HepG2 (cell line): Measurements from ENCODE around the gene PIP4K2B. TPM values are rescaled to one million over a fixed set of nuclear protein-coding genes. Genes with fewer than 3 reads are reported as not detected.

Experiments used
- ADNP ChIP-seq: sonication (generic); formaldehyde crosslinking; IDR thresholded peaks from 2 replicates; pipeline ENCODE4 v1.4.0; 2020; ENCODE audit warnings: missing genetic modification reagents
- FOSL1 ChIP-seq: sonication (generic); formaldehyde crosslinking; IDR thresholded peaks from 2 replicates; pipeline ENCODE4 v1.9.0; 2021; ENCODE audit warnings: missing genetic modification reagents, borderline replicate concordance
- GABPB1 ChIP-seq: IDR thresholded peaks from 2 replicates; pipeline ENCODE4 v1.6.1; 2016; ENCODE audit warnings: mild to moderate bottlenecking, missing genetic modification reagents, moderate library complexity, missing compliant biosample characterization
- HNF4A ChIP-seq: sonication (generic); formaldehyde crosslinking; IDR thresholded peaks from 2 replicates; pipeline ENCODE4 v1.4.0; 2020; ENCODE audit warnings: missing genetic modification reagents
- HOXD1 ChIP-seq: sonication (generic); formaldehyde crosslinking; IDR thresholded peaks from 2 replicates; pipeline ENCODE4 v1.5.0; 2020; ENCODE audit warnings: missing genetic modification reagents
- IRF2 ChIP-seq: IDR thresholded peaks from 2 replicates; pipeline ENCODE4 v1.6.1; 2018; ENCODE audit warnings: missing genetic modification reagents, missing compliant biosample characterization
- MIXL1 ChIP-seq: IDR thresholded peaks from 2 replicates; pipeline ENCODE4 v1.6.1; 2016
- NAIF1 ChIP-seq: sonication (generic); formaldehyde crosslinking; IDR thresholded peaks from 2 replicates; pipeline ENCODE4 v1.5.0; 2020; ENCODE audit warnings: mild to moderate bottlenecking, missing genetic modification reagents, borderline replicate concordance
- NBN ChIP-seq: fragments of 450-650 bp; conservative IDR thresholded peaks from 2 replicates; pipeline ENCODE4 v1.6.1; 2017
- NFYB ChIP-seq: sonication (generic); formaldehyde crosslinking; IDR thresholded peaks from 2 replicates; pipeline ENCODE4 v1.4.0; 2020; ENCODE audit warnings: missing genetic modification reagents
- PCBP2 ChIP-seq: fragments of 200-400 bp; formaldehyde crosslinking; optimal IDR thresholded peaks from 2 replicates; pipeline ENCODE3; 2018; ENCODE audit warnings: low read length, low read depth; ENCODE audit not compliant: poor library complexity, severe bottlenecking
- SNAPC2 ChIP-seq: sonication (generic); formaldehyde crosslinking; IDR thresholded peaks from 2 replicates; pipeline ENCODE4 v1.8.1; 2022; ENCODE audit warnings: mild to moderate bottlenecking, missing genetic modification reagents
- SOX13 ChIP-seq, 3 experiments: fragments of 450-650 bp in 1 of 3; sonication (generic) in 1 of 3; formaldehyde crosslinking in 1 of 3; IDR thresholded peaks in 2 of 3; conservative IDR thresholded peaks in 1 of 3; 2 replicates each; pipeline versions ENCODE4 v1.5.0 to v1.6.1; 2016 to 2020; ENCODE audit warnings: antibody characterized with exemption in 1 of 3, mild to moderate bottlenecking in 1 of 3, missing compliant biosample characterization in 1 of 3, missing genetic modification reagents in 1 of 3, moderate library complexity in 1 of 3
- ZFP36 ChIP-seq: fragments of 150-350 bp; IDR thresholded peaks from 2 replicates; pipeline ENCODE4 v1.6.1; 2018; ENCODE audit warnings: borderline replicate concordance, low read length, low read depth; ENCODE audit not compliant: partially characterized antibody
- ZNF101 ChIP-seq: sonication (generic); formaldehyde crosslinking; IDR thresholded peaks from 2 replicates; pipeline ENCODE4 v1.4.0; 2020; ENCODE audit warnings: mild to moderate bottlenecking, low read depth, missing genetic modification reagents, borderline replicate concordance
- ZNF138 ChIP-seq: sonication (generic); formaldehyde crosslinking; IDR thresholded peaks from 2 replicates; pipeline ENCODE4 v1.5.0; 2020; ENCODE audit warnings: mild to moderate bottlenecking, low read depth, missing genetic modification reagents
- ZNF224 ChIP-seq: sonication (generic); formaldehyde crosslinking; IDR thresholded peaks from 2 replicates; pipeline ENCODE4 v1.5.0; 2020; ENCODE audit warnings: mild to moderate bottlenecking, missing genetic modification reagents
- ZNF256 ChIP-seq: sonication (generic); formaldehyde crosslinking; conservative IDR thresholded peaks from 2 replicates; pipeline ENCODE4 v1.4.0; 2020; ENCODE audit warnings: missing genetic modification reagents
- ZNF563 ChIP-seq: sonication (generic); formaldehyde crosslinking; IDR thresholded peaks from 2 replicates; pipeline ENCODE4 v1.8.0; 2022; ENCODE audit warnings: mild to moderate bottlenecking, moderate library complexity, missing genetic modification reagents
- ZNF749 ChIP-seq: sonication (generic); formaldehyde crosslinking; IDR thresholded peaks from 2 replicates; pipeline ENCODE4 v1.8.0; 2022; ENCODE audit warnings: mild to moderate bottlenecking, missing genetic modification reagents, moderate library complexity, borderline replicate concordance
- polyA plus RNA-seq, 8 experiments: library from polyadenylated mRNA; depleted of rRNA in 3 of 8; stranded (reverse) in 7 of 8; unstranded in 1 of 8; fragments of >200 nt; fragmentation: Illumina TruSeq in 4 of 8; extraction: Trizol in 4 of 8; gene quantifications; 2 replicates each; pipeline versions ENCODE4 v1.2.1 to v1.2.3, GENCODE V29; 2011 to 2016; ENCODE audit warnings: low read depth in 4 of 8, missing spikeins in 1 of 8, mixed read lengths in 1 of 8; ENCODE audit not compliant: insufficient read depth in 1 of 8
- total RNA-seq, 5 experiments: library from RNA; depleted of rRNA; stranded (reverse); fragments of >200 nt; fragmentation: Illumina TruSeq; extraction: Trizol; gene quantifications; 2 replicates each; pipeline ENCODE4 v1.2.3, GENCODE V29; 2016; ENCODE audit warnings: low read depth in 1 of 5
- TF ChIP-seq, protein P1 (sequence below): sonication (generic); formaldehyde crosslinking; IDR thresholded peaks from 2 replicates; pipeline ENCODE4 v1.4.0; 2020; ENCODE audit warnings: missing genetic modification reagents, mild to moderate bottlenecking, borderline replicate concordance
- TF ChIP-seq, protein P2 (sequence below): sonication (generic); formaldehyde crosslinking; IDR thresholded peaks from 2 replicates; pipeline ENCODE4 v1.4.0; 2020; ENCODE audit warnings: low read depth, mild to moderate bottlenecking, missing genetic modification reagents
- TF ChIP-seq, protein P3 (sequence below): sonication (generic); formaldehyde crosslinking; IDR thresholded peaks from 2 replicates; pipeline ENCODE4 v1.4.0; 2020; ENCODE audit warnings: missing genetic modification reagents

PIP4K2B gene
- total and polyA plus RNA-seq, 2 of the 13 experiments (the other 11 are each of a cell fraction or from before 2014, with no cell fraction given), result 20.4 to 54.0 TPM

DNA sequence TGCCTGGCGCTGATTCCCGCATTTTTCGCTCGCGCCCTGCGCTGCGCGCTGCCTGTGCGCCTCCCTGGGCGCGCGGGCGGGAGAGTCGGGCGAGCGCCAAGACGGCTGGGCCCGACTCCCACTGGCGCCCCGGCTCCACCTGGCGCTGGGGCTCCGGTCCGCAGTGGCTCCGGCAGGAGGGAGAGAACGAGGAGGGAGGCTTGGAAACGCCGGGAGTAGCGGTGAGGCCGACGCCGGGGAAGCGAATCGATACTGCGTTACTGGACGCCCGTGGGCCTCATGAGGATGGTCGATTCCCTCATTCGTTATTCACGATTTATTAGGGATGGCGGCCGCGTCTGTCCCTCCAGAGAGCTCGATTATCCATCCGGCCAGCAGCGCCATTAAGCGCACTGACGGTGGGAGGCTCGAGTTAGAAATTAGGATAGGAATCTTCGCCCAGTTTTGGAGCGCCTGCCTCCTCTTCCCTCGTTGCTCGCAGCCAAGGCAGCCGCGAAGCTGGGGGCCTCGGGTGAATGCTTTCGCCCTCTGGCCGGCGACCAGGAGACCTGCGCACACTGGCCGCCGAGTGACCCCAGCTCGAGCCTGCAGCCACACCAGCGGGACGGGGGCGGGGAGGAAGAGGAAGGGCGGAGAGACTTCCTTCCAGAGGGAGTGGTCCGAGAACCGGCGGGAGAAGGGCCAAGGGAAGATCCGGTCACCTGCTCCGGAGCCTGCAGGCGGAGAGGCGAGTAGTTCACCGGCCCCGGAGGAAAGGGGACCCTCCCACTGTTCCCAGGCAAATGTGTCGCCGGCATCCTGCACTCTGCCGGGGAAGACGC, 49.9 kb downstream of the PIP4K2B start (continued):
- TF ChIP-seq ZNF101 (CRISPR knock-in tag) (no peak), GABPB1 (peak; percentile 90), NAIF1 (peak; percentile 12; the same call in 1 of the 2 replicates), ZNF563 (CRISPR knock-in tag) (peak; percentile 56; the same call in 1 of the 2 replicates), ZNF256 (peak; percentile 84; the same call in 1 of the 2 replicates), ZNF749 (peak; percentile 48), IRF2 (CRISPR knock-in tag) (no peak; the same call in 1 of the 2 replicates), FOSL1 (CRISPR knock-in tag) (no peak), NFYB (peak; percentile 39; the same call in 1 of the 2 replicates), MIXL1 (no peak; the same call in 1 of the 2 replicates), SNAPC2 (CRISPR knock-in tag) (peak; percentile 68), ZNF224 (CRISPR knock-in tag) (peak; percentile 71; the same call in 1 of the 2 replicates), NBN (no peak), ZFP36 (no peak), HNF4A (CRISPR knock-in tag) (no peak; the same call in 1 of the 2 replicates), ADNP (no peak; the same call in 1 of the 2 replicates), PCBP2 (no peak), SOX13 (IDR thresholded peaks at IDR 0.05) (no peak), SOX13 (CRISPR knock-in tag; conservative IDR thresholded peaks at IDR 0.05 in 1 of 2, IDR thresholded peaks at IDR 0.05 in 1 of 2) (peak in 1 of 2 experiments; percentile 51; a peak in 2 of 4 replicates), ZNF138 (CRISPR knock-in tag) (no peak; the same call in 1 of the 2 replicates), HOXD1 (peak; percentile 87)
- TF ChIP-seq, protein P1, sequence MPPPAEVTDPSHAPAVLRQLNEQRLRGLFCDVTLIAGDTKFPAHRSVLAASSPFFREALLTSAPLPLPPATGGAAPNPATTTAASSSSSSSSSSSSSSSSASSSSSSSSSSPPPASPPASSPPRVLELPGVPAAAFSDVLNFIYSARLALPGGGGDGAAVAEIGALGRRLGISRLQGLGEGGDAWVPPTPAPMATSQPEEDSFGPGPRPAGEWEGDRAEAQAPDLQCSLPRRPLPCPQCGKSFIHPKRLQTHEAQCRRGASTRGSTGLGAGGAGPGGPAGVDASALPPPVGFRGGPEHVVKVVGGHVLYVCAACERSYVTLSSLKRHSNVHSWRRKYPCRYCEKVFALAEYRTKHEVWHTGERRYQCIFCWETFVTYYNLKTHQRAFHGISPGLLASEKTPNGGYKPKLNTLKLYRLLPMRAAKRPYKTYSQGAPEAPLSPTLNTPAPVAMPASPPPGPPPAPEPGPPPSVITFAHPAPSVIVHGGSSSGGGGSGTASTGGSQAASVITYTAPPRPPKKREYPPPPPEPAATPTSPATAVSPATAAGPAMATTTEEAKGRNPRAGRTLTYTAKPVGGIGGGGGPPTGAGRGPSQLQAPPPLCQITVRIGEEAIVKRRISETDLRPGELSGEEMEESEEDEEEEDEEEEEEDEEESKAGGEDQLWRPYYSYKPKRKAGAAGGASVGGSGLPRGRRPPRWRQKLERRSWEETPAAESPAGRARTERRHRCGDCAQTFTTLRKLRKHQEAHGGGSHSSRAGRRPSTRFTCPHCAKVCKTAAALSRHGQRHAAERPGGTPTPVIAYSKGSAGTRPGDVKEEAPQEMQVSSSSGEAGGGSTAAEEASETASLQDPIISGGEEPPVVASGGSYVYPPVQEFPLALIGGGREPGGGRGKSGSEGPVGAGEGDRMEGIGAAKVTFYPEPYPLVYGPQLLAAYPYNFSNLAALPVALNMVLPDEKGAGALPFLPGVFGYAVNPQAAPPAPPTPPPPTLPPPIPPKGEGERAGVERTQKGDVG (CRISPR knock-in tag), result peak; percentile 77
- TF ChIP-seq, protein P2, sequence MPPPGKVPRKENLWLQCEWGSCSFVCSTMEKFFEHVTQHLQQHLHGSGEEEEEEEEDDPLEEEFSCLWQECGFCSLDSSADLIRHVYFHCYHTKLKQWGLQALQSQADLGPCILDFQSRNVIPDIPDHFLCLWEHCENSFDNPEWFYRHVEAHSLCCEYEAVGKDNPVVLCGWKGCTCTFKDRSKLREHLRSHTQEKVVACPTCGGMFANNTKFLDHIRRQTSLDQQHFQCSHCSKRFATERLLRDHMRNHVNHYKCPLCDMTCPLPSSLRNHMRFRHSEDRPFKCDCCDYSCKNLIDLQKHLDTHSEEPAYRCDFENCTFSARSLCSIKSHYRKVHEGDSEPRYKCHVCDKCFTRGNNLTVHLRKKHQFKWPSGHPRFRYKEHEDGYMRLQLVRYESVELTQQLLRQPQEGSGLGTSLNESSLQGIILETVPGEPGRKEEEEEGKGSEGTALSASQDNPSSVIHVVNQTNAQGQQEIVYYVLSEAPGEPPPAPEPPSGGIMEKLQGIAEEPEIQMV (CRISPR knock-in tag), result peak; percentile 85
- TF ChIP-seq, protein P3, sequence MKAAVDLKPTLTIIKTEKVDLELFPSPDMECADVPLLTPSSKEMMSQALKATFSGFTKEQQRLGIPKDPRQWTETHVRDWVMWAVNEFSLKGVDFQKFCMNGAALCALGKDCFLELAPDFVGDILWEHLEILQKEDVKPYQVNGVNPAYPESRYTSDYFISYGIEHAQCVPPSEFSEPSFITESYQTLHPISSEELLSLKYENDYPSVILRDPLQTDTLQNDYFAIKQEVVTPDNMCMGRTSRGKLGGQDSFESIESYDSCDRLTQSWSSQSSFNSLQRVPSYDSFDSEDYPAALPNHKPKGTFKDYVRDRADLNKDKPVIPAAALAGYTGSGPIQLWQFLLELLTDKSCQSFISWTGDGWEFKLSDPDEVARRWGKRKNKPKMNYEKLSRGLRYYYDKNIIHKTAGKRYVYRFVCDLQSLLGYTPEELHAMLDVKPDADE, result 0 out of 2 replicates have a peak, but pooled peaks have one; percentile 28
